H54 (cell line): ENCODE data around the gene LDAF1.
"Not testable (repeated sequence)": the region's sequence is repeated elsewhere in the genome, so short reads cannot be mapped to it uniquely, and the experiment has no call there.

Experiments
- DNase-seq: peaks from one replicate; pipeline ENCODE4 v3.0.0; 2011; ENCODE audit warnings: low spot score, mixed read lengths; ENCODE audit not compliant: insufficient read length
- FAIRE-seq: peaks from 3 replicates; lab custom pipeline; 2011; peaks lifted over from hg19 to GRCh38; lab: Jason Lieb, UNC
- POLR2A ChIP-seq: IDR thresholded peaks from 2 replicates; pipeline ENCODE4 v1.6.1; 2011; ENCODE audit warnings: low read depth, mild to moderate bottlenecking, low read length

LDAF1 gene

DNA sequence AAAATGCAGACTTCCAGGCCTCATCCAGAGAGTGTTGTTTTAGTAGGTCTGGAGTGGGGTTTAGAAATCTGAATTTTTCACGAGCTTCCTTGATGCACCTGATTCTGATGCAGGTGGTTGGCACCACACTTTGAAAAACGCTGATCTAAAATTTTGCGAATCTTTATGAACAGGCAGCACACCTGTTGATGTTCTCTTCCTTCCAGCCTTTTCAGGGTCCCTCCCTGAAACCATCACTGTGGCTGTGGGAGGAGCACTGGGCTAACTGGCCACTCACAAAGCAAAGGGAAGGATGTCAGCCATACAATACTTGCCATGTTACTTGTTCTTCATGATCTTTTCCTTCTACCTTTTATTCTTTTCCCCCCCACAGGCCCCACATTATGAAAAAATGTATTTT, 14.2 kb downstream of the LDAF1 start:
- no peak for FAIRE-seq
- TF ChIP-seq POLR2A = no peak

DNA sequence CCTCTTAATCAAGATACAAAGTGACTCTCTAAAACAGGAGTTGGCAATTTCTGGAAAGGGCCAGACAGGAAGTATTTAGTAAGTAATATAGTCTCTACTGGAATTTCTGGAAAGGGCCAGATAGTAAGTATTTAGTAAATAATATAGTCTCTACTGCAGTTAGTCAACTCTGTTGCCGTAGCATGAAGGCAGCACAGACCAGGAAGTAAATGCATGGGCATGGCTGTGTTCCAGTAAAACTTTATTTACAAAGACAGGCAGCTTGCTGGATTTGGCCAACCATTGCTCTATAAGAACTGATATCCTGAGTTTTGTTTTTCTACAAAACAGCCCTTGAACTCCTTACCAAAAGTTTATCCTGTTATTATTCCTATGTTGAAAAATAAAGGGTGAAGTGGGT, 16.9 kb downstream of the LDAF1 start:
- no peak for DNase-seq
- no peak for TF ChIP-seq POLR2A
- no peak for FAIRE-seq

More for the DNA sequence above, 14.2 kb downstream of the LDAF1 start:
- no peak for DNase-seq

DNA sequence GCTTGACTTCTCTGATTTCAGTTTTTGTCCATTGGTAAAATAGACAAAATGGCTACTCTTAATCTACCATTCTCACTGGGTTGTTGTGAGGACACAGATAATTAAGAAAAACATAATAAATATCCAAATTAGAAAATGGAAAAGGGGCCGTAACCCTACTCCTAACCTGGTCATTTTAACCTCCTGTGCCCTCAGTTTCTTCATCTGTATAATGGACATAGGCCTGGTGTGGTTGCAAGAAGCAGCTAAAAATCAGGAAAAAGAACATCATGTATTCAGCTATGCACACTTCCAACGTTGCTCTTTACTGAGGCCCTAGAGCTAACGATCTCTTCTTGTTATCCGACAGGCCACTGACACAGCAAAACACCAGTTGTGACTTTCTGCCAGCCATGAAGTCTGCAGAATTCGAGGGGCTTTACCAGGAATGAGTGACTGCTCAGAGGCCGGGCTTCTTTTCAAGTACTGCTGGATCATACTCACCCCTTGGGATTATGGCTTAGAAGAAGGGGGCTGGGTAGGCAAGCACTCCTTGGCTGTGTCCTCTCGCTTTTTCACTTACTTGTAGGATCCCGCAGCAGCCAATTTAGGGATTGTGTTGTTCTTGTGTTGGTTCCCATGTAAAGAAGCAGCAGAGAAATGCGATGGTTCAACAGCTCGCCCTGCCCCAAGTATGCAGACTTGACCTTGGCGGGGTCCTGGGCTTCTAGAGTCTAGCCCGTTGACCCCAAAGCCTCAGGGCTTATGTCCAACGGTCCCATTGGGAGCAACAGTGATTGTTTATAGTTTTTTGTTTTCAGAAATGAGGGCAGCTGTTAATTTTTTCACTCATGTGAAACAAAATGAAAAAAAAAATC, 20.9 kb downstream of the LDAF1 start:
- DNase-seq (no peak), FAIRE-seq (no peak)
- no peak for TF ChIP-seq POLR2A

DNA sequence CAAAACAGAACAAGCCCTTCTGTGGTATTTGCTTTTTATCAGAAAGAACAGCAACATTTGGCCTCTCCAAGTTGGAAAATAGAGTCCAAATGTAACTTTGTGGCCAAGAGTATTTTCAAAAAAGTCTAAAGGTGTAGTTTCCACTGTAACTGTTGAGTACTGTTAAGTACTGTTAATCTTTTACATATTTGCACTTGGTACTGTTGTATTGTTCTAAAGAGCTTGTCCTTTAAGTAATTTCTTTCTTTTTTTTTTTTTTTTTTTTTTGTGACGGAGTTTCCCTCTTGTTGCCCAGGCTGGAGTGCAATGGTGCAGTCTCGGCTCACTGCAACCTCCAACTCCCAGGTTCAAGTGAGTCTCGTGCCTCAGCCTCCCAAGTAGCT, 21.5 kb downstream of the LDAF1 start:
- no peak for DNase-seq
- no peak for TF ChIP-seq POLR2A
- FAIRE-seq = no peak

DNA sequence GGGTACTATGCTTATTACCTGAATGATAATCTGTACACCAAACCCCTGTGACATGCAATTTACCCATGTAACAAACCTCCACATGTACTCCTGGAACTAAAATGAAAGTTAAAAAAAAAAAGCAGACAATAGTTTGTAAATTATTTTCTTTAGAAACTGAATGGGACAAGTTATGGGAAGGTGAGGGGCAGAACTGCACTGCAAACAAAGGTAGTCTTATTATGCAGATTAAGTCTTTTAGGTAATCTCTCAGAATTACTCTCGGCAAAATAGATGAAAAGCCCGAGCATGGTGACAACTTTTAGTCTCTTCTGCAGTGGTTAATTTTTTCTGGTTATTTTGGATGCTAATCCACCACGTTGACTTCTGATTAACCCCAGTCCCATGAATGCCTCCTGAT, 25.5 kb downstream of the LDAF1 start:
- no peak for DNase-seq
- TF ChIP-seq POLR2A = no peak
- no peak for FAIRE-seq

DNA sequence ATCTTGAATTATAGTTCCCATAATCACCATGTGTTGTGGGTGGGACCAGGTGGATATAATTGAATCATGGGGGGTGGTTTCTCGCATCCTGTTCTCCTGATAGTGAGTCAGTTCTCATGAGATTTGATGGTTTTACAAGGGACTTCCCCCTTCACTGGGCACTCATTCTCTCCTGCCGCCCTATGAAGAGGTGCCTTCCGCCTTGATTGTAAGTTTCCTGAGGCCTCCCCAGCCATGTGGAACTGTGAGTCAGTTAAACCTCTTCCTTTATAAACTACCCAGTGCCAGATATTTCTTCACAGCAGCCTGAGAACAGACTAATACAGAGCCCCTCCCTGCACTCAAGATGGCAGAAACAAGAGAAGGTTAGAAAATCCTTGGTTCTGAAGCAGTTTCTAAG, 26.4 kb downstream of the LDAF1 start:
- no peak for TF ChIP-seq POLR2A
- FAIRE-seq = no peak
- no peak for DNase-seq

DNA sequence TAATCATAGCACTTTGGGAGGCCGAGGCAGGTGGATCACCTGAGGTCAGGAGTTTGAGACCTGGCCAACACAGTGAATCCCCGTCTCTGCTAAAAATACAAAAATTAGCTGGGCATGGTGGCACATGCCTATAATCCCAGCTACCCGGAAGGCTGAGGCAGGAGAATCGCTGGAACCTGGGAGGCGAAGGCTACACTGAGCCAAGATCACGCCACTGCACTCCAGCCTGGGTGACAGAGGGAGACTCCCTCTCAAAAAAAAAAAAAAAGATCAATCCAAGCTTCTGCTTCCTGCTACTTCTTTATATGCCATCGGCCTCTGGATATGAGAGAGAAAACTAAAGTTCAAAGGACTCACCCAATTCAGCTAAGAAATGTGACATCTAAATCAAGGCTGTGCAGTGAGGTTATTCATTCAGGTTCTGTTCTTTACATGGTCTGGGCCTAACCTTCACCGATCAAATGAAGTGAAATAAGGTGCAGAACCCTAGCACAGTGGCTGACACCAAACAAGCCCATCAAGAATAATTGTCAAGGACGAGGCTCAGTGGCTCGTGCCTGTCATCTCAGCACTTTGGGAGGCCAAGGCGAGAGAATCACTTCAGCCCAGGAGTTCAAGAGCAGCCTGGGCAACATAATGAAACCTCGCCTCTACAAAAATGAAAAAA, 27.3 kb downstream of the LDAF1 start:
- no peak for TF ChIP-seq POLR2A
- no peak for FAIRE-seq
- no peak for DNase-seq

DNA sequence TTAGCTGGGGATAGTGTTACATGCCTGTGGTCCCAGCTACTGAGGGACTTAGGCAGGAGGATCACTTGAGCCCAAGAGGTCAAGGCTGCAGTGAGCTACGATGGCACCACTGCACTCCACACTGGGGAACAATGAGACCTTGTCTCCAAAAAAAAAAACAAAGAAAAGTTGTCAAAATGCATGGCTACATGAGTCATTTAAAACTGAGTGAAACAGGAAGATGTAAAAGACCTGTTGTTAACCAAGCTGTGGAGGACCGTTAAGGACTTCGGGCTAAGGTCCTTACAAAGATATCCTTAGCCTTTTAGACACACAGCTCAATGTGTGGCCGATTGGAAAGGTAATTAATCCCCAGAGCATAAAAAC, 27.8 kb downstream of the LDAF1 start:
- FAIRE-seq (no peak), DNase-seq (no peak)
- TF ChIP-seq POLR2A = no peak

DNA sequence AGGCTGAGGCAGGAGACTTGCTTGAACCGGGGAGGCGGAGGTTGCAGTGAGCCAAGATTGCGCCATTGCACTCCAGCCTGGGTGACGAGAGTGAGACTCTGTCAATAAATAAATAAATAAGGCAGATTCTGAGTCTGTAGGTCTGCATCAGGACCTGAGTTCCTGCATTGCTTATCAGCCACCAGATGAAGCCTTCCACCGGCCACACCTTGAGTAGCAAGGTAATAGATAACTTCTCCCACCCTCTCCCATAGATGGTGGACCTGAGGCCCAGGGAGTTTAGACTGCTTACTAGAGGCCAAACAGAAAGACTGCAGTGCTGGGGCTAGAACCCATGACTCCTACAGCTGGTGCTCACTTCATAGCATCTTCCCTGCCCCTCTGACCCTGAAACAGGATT, 30.8 kb downstream of the LDAF1 start:
- no peak for FAIRE-seq
- DNase-seq = no peak
- no peak for TF ChIP-seq POLR2A

DNA sequence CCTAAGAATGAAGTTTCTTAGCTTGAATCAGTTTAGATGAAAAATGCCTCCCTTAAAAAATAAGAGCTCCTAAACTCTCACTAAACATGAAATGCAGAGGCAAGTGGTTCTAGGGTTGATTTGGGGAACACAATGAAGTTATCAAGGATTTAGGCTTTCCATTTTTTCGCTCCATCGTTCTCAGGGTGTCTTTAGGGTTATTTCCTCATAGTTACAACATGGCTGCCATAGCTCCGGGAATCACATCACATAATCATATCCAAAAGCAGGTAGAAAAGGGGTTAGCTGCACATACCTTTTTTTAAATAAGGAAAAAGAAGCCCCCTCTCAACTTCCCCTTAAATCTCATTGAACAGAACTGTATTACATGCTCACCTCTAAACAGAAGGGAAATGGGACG, 31.5 kb downstream of the LDAF1 start:
- no peak for TF ChIP-seq POLR2A
- FAIRE-seq (no peak), DNase-seq (no peak)

DNA sequence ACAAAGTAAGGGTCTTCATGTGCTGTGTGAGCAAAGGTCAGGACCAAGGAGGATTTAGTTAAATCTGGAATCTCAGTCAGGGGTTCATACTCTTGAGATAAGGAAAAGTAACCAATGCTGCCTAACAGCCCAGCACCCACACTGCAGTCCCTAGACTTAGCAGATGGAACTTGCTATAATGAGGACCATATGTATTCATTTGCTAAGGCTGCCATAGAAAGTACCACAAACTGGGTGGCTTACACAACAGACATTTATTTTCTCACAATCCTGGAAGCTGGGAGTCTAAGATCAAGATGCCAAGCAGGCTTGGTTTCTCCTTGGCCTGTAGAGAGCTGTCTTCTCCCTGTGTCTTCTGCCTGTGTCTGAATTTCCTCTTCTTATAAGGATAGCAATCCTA, 32.1 kb downstream of the LDAF1 start:
- FAIRE-seq = no peak

DNA sequence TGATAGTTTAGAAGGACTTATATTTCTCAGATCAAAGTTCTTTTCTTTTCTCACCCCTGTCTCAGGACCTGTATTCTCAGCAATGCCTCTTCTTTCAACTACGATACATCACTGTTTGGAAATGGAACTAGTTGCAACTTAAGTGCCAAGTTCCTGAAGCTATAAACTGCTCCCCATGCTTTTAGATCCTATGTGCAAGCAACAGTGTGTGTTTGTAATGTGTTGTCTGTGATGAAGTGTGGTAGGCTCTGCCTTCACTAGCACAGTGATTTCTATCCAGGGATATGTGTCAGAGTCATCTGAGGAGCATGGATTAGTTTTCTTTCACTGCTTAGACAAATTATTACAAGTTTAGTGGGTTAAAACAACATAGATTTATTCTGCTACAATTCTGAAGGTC, 34.5 kb downstream of the LDAF1 start:
- DNase-seq (no peak), FAIRE-seq (no peak)
- no peak for TF ChIP-seq POLR2A

More for the DNA sequence above, 32.1 kb downstream of the LDAF1 start:
- TF ChIP-seq POLR2A = no peak
- no peak for DNase-seq

DNA sequence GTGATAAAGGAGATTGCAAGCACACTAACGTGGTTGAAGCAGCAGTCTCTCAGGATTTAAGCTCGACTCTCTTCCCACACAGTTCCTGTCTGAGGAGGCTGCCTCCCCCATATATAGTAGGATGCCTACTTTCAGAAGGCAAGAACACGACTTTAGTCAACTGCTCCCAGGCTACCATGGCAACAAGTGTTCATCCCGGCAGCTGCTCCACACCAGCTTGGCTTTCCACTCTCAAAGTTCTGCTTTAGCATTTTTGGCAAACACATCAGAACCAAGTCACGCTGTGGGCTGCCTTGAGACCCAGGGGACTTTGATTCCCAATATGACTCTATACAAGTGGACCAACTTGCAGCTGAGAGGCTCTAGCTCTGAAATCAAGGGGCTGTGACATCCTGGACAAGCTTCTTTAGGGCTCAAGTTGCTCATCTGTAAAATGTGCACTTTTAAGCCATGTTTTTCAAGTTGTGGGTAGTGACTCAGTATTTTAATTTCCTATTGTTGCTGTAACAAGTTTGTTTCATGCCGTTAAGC, 36.4 kb downstream of the LDAF1 start:
- no peak for FAIRE-seq
- TF ChIP-seq POLR2A = no peak
- DNase-seq = no peak

DNA sequence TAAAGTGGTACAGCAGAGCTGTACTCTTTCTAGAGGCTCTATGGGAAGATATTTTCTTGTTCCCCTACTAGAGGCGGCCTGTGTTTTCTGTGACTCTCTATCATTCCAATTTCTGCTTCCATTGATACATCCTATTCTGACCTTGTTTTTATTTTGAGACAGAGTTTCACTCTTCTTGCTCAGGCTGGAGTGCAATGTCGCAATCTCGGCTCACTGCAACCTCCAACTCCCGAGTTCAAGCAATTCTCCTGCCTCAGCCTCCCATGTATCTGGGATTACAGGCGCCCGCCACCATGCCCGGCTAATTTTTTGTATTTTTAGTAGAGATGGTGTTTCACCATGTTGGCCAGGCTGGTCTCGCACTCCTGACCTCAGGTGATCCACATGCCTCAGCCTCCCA, 36.9 kb downstream of the LDAF1 start:
- not testable (repeated sequence) for DNase-seq, FAIRE-seq

DNA sequence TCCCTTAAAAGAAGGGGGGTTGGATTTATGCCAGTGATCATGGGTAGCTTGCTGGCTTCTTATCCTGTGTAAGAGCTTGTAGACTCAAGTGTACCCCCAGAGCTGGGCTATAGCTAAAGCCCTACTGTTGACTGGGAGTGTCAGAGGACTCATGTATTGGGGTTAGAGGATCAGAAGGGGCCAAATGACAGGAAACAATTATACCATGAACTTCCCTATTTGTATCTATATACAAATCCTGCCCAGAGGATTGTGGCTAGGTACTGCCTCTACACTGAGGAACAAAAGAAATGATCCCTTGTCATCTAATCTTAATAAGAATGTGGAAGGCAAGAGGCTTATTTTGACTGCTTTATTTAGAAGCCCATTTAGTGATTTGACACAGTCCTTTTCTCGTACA, 38.6 kb downstream of the LDAF1 start:
- FAIRE-seq (no peak), DNase-seq (no peak)
- TF ChIP-seq POLR2A = no peak
